ENCODE measurements around the gene ADGRG3. TPM values are rescaled to one million over a fixed set of nuclear protein-coding genes. Genes with fewer than 3 reads are reported as not detected.

The ADGRG3 gene
- total and polyA plus RNA-seq, 2 of the 13 experiments (the other 11 are each of a cell fraction or from before 2014, with no cell fraction given): 2.7 to 11.8 TPM

- TF ChIP-seq SUZ12 (IDR thresholded peaks at IDR 0.05; ENCODE audit: low read depth, low read length): no peak
- no peak for TF ChIP-seq THAP8 (CRISPR knock-in tag; IDR thresholded peaks at IDR 0.05; ENCODE audit: borderline replicate concordance)
- TF ChIP-seq CEBPZ (IDR thresholded peaks at IDR 0.05; ENCODE audit: low read length): no peak
- TF ChIP-seq ZNF775 (CRISPR knock-in tag; IDR thresholded peaks at IDR 0.05; ENCODE audit: borderline replicate concordance): no peak
- peak; percentile 54; the same call in 1 of the 2 replicates for TF ChIP-seq CBFB (CRISPR knock-in tag; IDR thresholded peaks at IDR 0.05)
- TF ChIP-seq ZBTB37 (CRISPR knock-in tag; IDR thresholded peaks at IDR 0.05): no peak
- no peak for TF ChIP-seq KAT2B (IDR thresholded peaks at IDR 0.05; ENCODE audit: borderline replicate concordance, low read depth, low read length)
- TF ChIP-seq RERE (CRISPR knock-in tag; IDR thresholded peaks at IDR 0.05; ENCODE audit: low read depth): no peak
- TF ChIP-seq ZNF597 (CRISPR knock-in tag; IDR thresholded peaks at IDR 0.05): no peak
- 0 out of 2 replicates have a peak, but pooled peaks have one; percentile 13 for TF ChIP-seq RFX3 (CRISPR knock-in tag; IDR thresholded peaks at IDR 0.05)
- no peak for TF ChIP-seq FUBP1 (CRISPR knock-in tag; IDR thresholded peaks at IDR 0.05; ENCODE audit: borderline replicate concordance)
- TF ChIP-seq EEA1 (CRISPR knock-in tag; IDR thresholded peaks at IDR 0.05; ENCODE audit: borderline replicate concordance): no peak
- no peak for TF ChIP-seq SCMH1 (CRISPR knock-in tag; IDR thresholded peaks at IDR 0.05; ENCODE audit: borderline replicate concordance)
These were observed 32.6 kb upstream of the ADGRG3 start (continued) for GRCh38 chr16:57635266-57636097.

Data from HepG2 (cell line).